ENCODE results near the gene TMEM179. TPM values are rescaled to one million over a fixed set of nuclear protein-coding genes. Genes with fewer than 3 reads are reported as not detected.

The TMEM179 gene
- polyA plus RNA-seq, 12 donors: 0.53 to 1.8 (median 0.70) TPM; not detected in 2

DNA sequence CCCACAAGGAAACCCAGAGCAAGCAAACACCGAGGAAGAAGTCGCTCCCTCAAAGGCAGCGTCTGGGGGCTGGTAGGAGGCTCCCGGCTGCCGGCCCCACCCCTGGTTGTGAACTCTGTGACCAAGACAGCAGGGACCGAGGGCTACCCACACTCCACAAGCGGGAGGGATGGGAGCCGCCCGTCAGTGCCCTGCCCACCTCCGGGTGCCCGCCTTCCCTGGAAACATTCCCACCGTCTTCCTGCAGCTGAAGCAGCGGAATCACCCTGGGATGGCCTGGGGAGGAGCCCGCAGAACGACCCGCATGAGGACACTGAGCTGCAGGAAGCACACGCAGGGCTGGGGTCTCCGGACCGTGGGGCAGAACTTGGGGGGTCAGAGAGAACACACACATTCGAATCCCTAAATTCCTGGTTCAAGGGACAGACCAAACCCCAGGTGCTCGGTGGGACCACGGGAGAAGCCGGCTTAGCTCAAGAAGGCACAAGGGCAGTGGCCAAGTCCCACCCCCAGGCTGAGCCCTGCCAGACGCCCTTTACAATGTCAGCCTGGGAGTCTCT lies 58.5 kb downstream of the TMEM179 start:
- no peak for DNase-seq

DNA sequence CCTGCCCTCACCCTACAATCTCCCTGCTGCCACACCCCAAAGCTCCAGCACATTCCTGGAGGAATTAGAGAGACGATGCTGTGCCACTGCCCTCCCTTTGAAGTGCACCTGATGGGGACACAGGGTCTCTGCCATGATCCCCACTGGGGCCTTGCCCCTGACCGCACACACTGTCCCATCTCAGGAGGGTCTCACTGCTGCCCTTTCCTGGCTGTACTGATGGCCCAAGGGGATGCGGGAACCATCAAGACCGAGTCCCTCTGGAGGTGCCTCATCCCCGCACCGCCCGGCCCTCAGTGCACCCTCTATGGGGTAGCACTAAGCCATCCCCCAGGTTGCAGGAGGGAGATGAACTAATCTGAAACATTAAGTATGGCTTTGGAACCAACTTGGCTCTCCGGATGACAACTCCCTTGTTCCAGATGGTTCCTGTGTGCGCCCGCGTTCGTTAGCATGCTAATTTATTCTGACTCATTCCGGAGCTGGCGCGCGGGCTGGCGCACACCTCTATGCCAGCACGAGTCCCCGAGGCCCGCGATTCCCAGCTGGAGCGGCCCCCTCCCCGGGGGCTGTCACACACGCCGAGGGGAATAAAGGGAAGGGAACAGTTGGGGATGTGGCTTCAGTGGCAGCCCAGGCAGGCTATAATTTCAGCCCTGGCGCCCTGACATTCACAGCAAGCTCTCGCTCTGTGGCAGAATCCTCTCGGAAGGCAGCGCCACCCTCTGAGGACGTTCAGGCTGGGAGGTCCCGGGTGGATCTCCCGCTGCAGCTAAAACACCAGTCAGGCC lies 59.2 kb downstream of the TMEM179 start:
- DNase-seq: no peak

DNA sequence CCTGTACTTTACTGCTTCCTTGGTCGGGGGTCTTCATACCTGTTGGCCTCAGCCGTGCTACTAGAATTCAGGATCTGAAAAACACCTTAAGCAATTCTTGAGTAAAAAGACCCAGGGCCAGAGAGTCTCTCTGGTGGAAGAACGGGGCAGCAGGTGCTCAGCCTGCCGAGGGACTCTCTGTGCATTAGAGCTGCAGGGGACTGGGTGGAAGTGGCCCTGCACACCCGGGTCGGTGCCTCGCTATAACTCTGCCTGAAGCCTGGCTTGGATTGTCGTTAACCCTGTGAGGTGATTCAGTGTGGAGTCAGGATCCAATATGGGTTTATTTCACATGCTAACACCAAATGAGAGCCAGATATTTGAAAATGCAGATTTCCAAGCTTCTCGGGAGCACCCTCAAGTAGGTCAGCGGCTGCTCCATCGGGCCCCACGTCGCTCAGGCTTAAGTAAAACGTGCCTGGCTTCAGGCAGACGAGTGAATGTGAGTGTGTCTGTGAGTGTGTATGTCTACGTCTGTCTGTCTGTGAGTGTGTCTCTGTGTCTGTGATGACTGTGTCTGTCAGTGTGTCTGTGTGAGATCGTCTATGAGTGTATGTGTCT lies 60.1 kb downstream of the TMEM179 start:
- DNase-seq: no peak

DNA sequence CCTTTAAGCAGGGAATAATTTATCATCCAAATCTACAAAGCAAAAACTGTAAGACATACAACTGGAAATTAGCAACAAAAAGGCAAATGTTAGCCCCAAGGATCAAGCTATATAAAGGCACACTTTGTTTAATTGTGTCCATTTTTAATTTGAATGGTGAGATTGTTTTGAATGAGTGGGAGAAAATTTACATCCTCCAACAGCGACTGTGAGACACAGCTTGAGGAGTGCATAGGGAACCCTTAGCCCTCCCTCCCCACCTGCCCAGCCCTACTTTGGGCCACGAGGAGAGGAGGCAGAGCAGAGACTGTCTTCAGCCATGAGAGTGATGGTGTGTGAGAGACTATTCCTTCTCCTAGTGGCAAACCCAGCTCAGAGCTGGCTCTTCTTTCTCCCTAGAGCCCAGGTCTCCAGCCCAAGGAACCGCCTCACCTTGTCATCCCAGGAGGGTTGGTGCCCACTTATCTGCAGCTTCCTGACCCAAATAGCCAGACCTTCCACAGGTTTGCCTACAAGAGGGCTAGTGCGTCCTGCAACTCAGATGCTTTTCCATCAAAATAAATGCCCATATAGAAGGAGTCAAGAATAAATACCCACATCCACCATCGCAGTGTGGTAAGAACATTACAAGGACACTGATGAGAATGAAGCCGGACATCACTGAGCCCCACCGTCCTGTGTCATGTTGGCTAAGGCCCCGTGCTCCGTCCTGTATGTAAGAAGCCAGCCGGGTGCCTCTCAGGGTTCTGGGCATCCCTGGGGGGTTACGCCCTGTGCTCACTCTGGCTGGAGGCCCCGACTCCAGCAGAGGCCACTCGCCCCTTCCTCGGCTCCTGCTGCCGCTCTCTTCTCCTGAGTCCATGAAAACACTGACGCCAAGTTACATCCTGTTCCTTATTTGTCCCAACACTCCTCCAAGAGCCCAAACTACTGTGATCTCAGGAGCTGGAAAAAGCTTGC lies 61.4 kb downstream of the TMEM179 start:
- no peak for DNase-seq

DNA sequence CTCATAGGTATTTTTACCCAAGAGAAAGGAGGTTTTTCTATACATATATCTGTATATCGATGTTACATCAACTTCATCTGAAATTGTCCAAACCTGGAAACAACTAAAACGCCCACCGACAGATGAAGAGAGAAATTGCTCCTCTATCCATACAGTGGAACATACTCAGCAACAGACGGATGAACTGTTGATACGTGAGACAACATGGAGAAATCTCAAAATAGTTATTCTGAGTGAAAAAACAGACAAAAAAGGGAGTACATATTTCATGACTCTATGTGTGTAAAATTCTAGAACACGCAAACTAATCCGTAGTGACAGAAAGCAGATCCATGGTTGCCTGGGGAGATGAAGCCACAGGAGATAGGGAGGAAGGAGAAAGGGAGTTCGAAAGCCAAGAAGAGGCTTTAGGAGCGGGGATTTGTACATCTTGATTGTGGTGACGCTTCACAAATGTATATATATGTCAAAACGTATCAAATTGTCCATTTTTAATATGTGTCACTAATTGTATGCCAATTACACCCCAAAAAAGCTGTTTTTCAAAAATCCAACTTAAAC lies 62.6 kb downstream of the TMEM179 start:
- DNase-seq: no peak

Other genes with a start within 250 kb of the TMEM179 start
- gene C14orf180, start 25.0 kb downstream of the TMEM179 start, polyA plus RNA-seq (ENCODE audit: insufficient read length in 12 of 12): 10 to 100 TPM in 1 of 12 donors, 1 to 10 TPM in 9, not detected in 2; 3.5 to 11.3 (median 7.0) TPM
- gene INF2, start 84.8 kb upstream of the TMEM179 start, polyA plus RNA-seq (ENCODE audit: insufficient read length in 12 of 12): 10 to 100 TPM in 11 of 12 donors, not detected in 1; 28.8 to 60.9 (median 40.2) TPM
- 10 to 100 TPM in 11 of 12 donors, not detected in 1; 23.0 to 88.2 (median 55.5) TPM for gene ADSS1, start 119.5 kb upstream of the TMEM179 start, polyA plus RNA-seq (ENCODE audit: insufficient read length in 12 of 12)
- 10 to 100 TPM in 11 of 12 donors, not detected in 1; 39.2 to 76.0 (median 55.4) TPM for gene SIVA1, start 148.4 kb upstream of the TMEM179 start, polyA plus RNA-seq (ENCODE audit: insufficient read length in 12 of 12)
- 100 to 1,000 TPM in 11 of 12 donors, not detected in 1; 133 to 212 (median 155) TPM for gene AKT1, start 191.0 kb upstream of the TMEM179 start, polyA plus RNA-seq (ENCODE audit: insufficient read length in 12 of 12)
- 10 to 100 TPM in 1 of 12 donors, 1 to 10 TPM in 10, not detected in 1; 3.4 to 11.3 (median 5.5) TPM for gene ZBTB42, start 196.3 kb upstream of the TMEM179 start, polyA plus RNA-seq (ENCODE audit: insufficient read length in 12 of 12)

Measured in muscle of arm (tissue), 12 donors.